CD4-positive, alpha-beta T cell (primary cell): ENCODE results near the gene TRAF3. TPM values are rescaled to one million over a fixed set of nuclear protein-coding genes. Genes with fewer than 3 reads are reported as not detected.

Source experiments
- ATAC-seq: fragments of 200-7000 bp; cut with Tn5 transposase; one replicate; pipeline ENCODE4 v1.10.0; 2022; ENCODE audit warnings: mild to moderate bottlenecking; ENCODE audit not compliant: poor library complexity
- CTCF ChIA-PET: fragments of 350-600 bp; sonication (Branson Sonifier 250); formaldehyde crosslinking; loops from one replicate; lab custom pipeline; 2021; ENCODE audit warnings: antibody characterized with exemption, inconsistent platforms; lab: Charles Lee
- POLR2A ChIA-PET: fragments of 350-600 bp; sonication (Branson Sonifier 250); formaldehyde crosslinking; loops from one replicate; lab custom pipeline; 2021; ENCODE audit warnings: antibody characterized with exemption, inconsistent platforms; lab: Charles Lee
- DNase-seq, 14 experiments: peaks; one replicate each; pipeline ENCODE4 v3.0.0-alpha.2; 2013 to 2020; ENCODE audit warnings: mixed read lengths in 2 of 14
- H3K27ac ChIP-seq, 2 donors: one replicate each; pipeline versions ENCODE4 v1.5.1 to v1.7.0; 2013; ENCODE audit warnings: low read length in 2 of 2, low read depth in 1 of 2, mild to moderate bottlenecking in 1 of 2
- H3K27me3 ChIP-seq, 2 experiments: 1 replicate in 1 of 2; 2 replicates in 1 of 2; pipeline versions ENCODE4 v1.6.1 to v1.7.0; 2013; ENCODE audit warnings: low read length in 2 of 2, control low read depth in 1 of 2, mild to moderate bottlenecking in 1 of 2, moderate library complexity in 1 of 2; ENCODE audit not compliant: insufficient read depth in 2 of 2, control insufficient read depth in 1 of 2
- H3K36me3 ChIP-seq: one replicate; pipeline ENCODE4 v1.6.1; 2013; ENCODE audit warnings: low read length, control low read depth; ENCODE audit not compliant: insufficient read depth
- H3K4me1 ChIP-seq: one replicate; pipeline ENCODE4 v1.6.1; 2013; ENCODE audit warnings: low read length, control low read depth; ENCODE audit not compliant: insufficient read depth
- H3K4me3 ChIP-seq: one replicate; pipeline ENCODE4 v1.5.1; 2013; ENCODE audit warnings: mild to moderate bottlenecking, low read length, moderate library complexity
- H3K9me3 ChIP-seq, 2 experiments: 1 replicate in 1 of 2; 2 replicates in 1 of 2; pipeline versions ENCODE4 v1.6.1 to v1.7.0; 2013; ENCODE audit warnings: low read length in 2 of 2, mild to moderate bottlenecking in 2 of 2, control low read depth in 1 of 2, moderate library complexity in 1 of 2; ENCODE audit not compliant: control insufficient read depth in 1 of 2, insufficient read depth in 1 of 2
- H3K27ac Mint-ChIP-seq: one replicate; pipeline ENCODE4 v1.8.0; 2020; ENCODE audit warnings: mixed read lengths
- H3K27me3 Mint-ChIP-seq: one replicate; pipeline ENCODE4 v1.8.0; 2021; ENCODE audit warnings: mixed read lengths
- H3K36me3 Mint-ChIP-seq: one replicate; pipeline ENCODE4 v1.8.0; 2021; ENCODE audit warnings: low read depth, mixed read lengths
- H3K4me1 Mint-ChIP-seq: one replicate; pipeline ENCODE4 v1.8.0; 2021; ENCODE audit warnings: low read depth, mixed read lengths
- H3K4me3 Mint-ChIP-seq: one replicate; pipeline ENCODE4 v1.8.0; 2020; ENCODE audit warnings: mild to moderate bottlenecking, mixed read lengths
- H3K9me3 Mint-ChIP-seq: one replicate; pipeline ENCODE4 v1.8.0; 2020; ENCODE audit warnings: mixed read lengths
- CTCF ChIP-seq: fragments of 200-600 bp; IDR thresholded peaks from one replicate; pipeline ENCODE4 v1.8.0; 2022; ENCODE audit warnings: antibody characterized with exemption, mild to moderate bottlenecking
- intact Hi-C, 2 experiments: fragments of 100-400 bp; cut with DNase I in 1 of 2; cut with micrococcal nuclease in 1 of 2; formaldehyde crosslinking; loops; one replicate each; pipeline versions ENCODE4 v1.15.1 to v1.9.0; 2023 to 2025; cut with DNase I, micrococcal nuclease
- total RNA-seq, 174 experiments: library from RNA in 2 of 174; stranded (reverse) in 2 of 174; gene quantifications; one replicate each; pipeline ENCODE4 v1.2.3 and lab custom pipeline; 2021 to 2026

The TRAF3 gene
- total RNA-seq, 2 experiments from 2014 or later, result 27.1 to 32.4 TPM

DNA sequence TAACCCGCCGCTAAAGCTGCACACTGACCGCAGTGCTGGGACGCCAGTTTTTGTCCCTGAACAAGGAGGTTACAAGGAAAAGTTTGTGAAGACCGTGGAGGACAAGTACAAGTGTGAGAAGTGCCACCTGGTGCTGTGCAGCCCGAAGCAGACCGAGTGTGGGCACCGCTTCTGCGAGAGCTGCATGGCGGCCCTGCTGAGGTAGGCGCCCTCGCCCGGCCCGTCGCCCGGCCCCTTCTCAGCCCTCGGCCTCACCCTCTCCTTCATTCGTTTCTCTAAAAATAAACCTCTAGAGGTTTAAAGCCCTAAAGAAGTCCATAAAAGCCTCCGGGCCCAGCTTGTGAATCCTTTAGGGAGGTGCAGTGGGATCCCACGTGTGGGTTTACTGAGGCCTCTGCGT is 93.0 kb downstream of the TRAF3 start:
- Mint-ChIP-seq H3K27me3 (no peaks in the 10 kb centered on the region), H3K36me3 (peaks cover 72% of the 10 kb centered on the region), H3K4me3 (no peak overlapping the region), H3K9me3 (no peaks in the 10 kb centered on the region), H3K27ac (no peak overlapping the region), H3K4me1 (peaks cover 5% of the 10 kb centered on the region)
- peaks cover 10% of the 10 kb centered on the region for H3K4me1 ChIP-seq
- H3K36me3 ChIP-seq, result peaks cover 57% of the 10 kb centered on the region
- CTCF ChIA-PET, result no interaction called here
- POLR2A ChIA-PET, result no interaction called here
- H3K27me3 ChIP-seq, result no peaks in the 10 kb centered on the region
- no peak for TF ChIP-seq CTCF
- H3K9me3 ChIP-seq, result no peaks in the 10 kb centered on the region
- ATAC-seq, result no peak
- intact Hi-C loops, result no loop called here
- H3K4me3 ChIP-seq, result no peak overlapping the region
- no peak for DNase-seq
- no peak overlapping the region for H3K27ac ChIP-seq

GRCh38 chr14:102870994-102871831 is 94.0 kb downstream of the TRAF3 start:
- Mint-ChIP-seq H3K4me3 (no peak overlapping the region), H3K36me3 (peaks cover 66% of the 10 kb centered on the region), H3K27ac (no peak overlapping the region), H3K9me3 (no peaks in the 10 kb centered on the region), H3K27me3 (no peaks in the 10 kb centered on the region), H3K4me1 (peaks cover 5% of the 10 kb centered on the region)
- ATAC-seq, result no peak
- peaks cover 65% of the 10 kb centered on the region for H3K36me3 ChIP-seq
- ChIA-PET POLR2A (interaction anchor here (0.5 kb wide), 1 partner anchor 498 kb away, joined by 3 read pairs; no protein-coding TSS in a partner anchor), CTCF (no interaction called here)
- H3K27ac ChIP-seq, result no peak overlapping the region
- H3K4me1 ChIP-seq, result peaks cover 10% of the 10 kb centered on the region
- no peaks in the 10 kb centered on the region for H3K9me3 ChIP-seq
- no peak for DNase-seq
- no peak for TF ChIP-seq CTCF
- no peaks in the 10 kb centered on the region for H3K27me3 ChIP-seq
- H3K4me3 ChIP-seq, result no peak overlapping the region
- intact Hi-C loops, result no loop called here

DNA sequence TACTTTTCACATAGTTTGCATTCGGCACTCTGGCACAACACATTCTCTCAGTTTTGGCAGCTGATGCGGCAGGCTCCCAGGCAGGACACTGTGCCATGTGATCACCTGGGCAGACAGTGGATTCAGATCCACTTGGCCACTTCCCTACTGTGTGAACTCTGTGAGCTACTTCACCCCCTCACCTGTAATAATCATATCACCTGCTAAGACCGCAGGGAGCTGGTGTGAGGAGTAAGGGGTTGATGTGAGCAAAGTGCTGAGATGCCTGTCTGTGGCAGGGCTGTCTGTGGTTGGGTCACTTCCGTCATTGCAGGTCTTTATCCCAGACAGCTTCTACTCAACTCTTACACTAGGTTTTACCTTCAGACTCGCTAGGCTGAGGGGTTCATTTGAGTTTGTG is 94.8 kb downstream of the TRAF3 start:
- Mint-ChIP-seq H3K9me3 (no peaks in the 10 kb centered on the region), H3K4me1 (peaks cover 5% of the 10 kb centered on the region), H3K4me3 (no peak overlapping the region), H3K36me3 (peaks cover 60% of the 10 kb centered on the region), H3K27ac (peak overlapping the region; percentile 36), H3K27me3 (no peaks in the 10 kb centered on the region)
- POLR2A ChIA-PET, result no interaction called here
- Histone ChIP-seq H3K9me3 (no peaks in the 10 kb centered on the region), H3K36me3 (peaks cover 68% of the 10 kb centered on the region), H3K27me3 (no peaks in the 10 kb centered on the region), H3K4me3 (no peak overlapping the region), H3K4me1 (peaks cover 10% of the 10 kb centered on the region), H3K27ac (no peak overlapping the region)
- CTCF ChIA-PET, result no interaction called here
- no peak for TF ChIP-seq CTCF
- intact Hi-C loops, result no loop called here
- ATAC-seq (peak; percentile 58), DNase-seq (peak in 3 of 14 experiments; percentile 31 to 49 (median 45))
